Activated CD4-positive, CD25-positive, alpha-beta regulatory T cell (primary cell): ENCODE data around the gene CFAP99.

Experiments used
- DNase-seq, 4 experiments: peaks; one replicate each; lab custom pipeline; 2025; lab: John Stamatoyannopoulos, UW

Gene CFAP99

DNA sequence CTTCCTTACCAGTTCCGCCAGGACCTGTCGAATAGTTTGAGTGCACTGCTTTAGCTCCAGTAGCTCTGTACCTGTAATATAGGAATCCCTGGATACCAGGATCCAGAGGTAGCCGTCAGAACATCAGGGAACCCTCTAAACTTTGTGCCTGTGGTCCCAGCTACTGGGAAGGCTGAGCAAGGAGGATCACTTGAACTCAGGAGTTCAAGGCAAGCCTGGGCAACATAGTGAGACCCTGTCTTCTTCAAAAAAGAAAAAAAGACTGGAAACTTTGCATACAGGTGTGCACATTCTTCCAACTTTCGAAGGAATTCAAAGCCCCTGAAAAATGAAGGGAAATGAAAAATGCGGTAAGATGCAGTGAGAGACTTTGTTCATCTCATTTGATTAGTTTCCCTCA, 85.1 kb downstream of the CFAP99 start:
- no peak for DNase-seq

DNA sequence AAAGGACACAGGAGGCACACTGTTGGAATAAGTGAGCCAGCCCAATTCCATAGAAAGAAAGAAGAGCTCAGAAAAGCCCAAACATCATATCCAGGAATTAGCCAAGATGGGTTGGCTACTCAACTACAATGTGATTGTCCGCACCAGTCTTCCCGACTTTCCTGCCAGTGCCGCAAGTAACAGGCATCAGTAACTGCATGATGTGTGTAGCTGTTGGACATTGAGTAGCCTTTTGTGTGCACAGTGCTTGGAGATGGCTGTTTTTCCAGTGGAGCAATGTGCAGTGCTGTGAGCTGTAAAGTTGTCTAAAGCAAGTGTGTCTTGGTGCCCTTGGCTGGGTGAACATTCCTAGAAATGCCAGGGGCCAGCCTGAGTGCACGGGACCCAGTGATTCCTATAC, 88.5 kb downstream of the CFAP99 start:
- no peak for DNase-seq

DNA sequence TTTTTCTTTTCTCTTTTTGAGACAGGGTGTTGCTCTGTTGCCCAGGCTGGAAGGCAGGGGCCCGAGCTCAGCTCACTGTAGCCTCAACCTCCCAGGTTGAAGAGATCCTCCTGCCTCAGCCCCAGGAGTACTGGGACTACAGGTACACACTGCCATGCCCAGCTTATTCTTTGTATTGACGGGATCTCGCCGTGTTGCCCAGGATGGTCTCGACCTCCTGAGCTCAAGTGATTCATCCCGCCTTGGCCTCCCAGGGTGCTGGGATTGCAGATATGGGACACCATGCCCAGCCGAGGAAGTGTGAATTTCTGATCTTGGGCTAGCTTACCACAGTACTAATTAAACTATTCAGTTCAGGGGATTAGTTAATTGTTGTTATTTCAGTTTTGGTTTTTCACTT, 89.1 kb downstream of the CFAP99 start:
- no peak for DNase-seq

DNA sequence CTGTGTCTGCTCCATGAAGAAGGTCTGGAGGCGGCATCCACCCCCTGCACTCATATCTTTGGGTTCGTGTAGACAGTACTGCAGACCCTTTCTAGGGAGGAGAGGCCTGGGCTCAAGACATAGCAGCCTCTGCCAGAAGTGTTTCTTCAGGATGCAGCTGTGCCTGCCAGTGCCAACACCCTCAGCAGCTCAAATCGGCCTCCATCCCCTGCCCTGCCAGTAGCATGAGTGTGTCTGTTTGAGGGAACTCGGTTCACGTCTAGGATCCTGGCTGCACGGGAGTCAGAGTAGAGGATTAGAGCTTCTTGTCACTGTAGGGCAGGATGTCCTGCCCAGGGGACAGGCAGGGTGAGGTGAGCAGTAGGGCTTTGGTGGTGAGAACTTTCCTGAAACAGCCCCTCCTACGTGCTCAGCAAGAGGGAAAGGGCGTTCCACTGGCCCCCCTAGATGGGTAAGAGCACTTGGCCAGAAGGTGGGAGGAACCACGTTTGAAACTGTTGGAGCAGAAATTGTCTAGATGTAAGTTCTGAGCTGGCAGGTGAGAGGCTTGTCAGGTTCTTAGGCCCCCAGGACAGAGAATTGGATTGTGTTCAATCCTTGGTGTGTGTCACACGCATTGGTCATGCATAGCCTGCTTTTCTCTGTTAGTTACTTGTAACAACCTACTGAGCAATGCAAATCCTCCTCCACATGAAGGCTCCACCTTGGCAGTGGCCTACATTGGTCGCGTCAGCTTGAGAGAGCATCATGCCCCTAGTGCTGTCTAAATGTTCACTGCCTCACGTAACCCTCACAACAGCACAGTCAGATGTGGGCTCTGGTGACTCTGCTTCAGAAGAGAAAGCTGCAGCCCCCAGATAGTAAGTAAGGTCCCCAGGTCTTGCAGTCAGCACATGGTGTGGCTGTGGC, 91.8 kb downstream of the CFAP99 start:
- DNase-seq: no peak

DNA sequence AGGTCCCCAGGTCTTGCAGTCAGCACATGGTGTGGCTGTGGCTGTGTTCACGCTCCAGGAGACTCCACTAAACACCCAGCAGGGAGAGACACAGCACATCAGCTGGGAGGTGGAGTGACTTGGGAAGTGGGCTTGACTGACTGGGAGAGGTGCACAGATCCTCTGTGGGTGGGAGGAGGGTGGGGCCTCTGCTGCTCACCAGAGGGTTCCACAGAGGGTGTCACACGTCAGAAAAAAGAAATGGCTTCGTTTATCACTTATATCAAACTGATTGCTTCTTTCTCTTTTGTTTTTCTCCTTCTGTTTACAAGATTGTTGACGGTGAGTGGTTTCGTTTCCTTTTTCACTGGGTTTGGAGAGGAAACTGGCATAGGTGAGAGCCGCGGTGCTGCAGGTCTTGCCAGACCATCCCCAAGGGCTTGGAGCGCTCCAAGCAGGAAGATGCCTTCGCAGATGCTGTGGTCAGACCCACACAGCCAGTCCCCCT, 92.9 kb downstream of the CFAP99 start:
- DNase-seq: no peak
